CD4-positive, alpha-beta T cell treated with Interleukin-1 beta for 1 hour (primary cell): Measurements from ENCODE around the gene RSU1.
A peak's percentile ranks its signal among the peaks of the same experiment; 100 is the strongest.
"Not testable (repeated sequence)": the region's sequence is repeated elsewhere in the genome, so short reads cannot be mapped to it uniquely, and the experiment has no call there.

Experiments used
- DNase-seq, 2 donors: peaks; one replicate each; pipeline ENCODE4 v3.0.0-alpha.2; 2020 to 2022

Gene RSU1

DNA sequence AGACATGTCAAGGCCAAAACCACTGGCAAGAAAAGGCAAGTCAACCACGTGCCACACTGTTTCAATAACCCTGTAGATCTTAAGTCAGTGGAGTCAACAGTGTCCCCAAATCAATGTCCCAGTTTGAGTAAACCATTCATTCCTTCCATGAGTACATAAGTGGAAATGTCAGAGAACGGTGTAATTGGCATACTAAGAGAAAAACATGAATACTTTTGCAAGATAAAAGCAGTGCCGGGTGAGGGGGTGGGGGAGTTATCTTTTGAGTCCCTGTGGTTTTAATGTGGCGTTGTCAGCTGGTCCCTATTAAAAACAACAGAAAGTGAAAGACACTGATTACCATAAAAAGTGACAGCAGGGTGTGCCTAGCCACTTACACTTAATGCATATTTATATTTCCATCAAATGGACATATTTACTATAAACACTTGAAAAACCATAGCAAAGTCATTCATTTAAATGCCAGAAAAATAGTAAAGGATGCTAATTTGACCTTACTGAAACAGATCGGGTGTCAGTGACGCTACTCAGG lies 37.8 kb downstream of the RSU1 start:
- DNase-seq: peak in 1 of 2 donors; percentile 52

DNA sequence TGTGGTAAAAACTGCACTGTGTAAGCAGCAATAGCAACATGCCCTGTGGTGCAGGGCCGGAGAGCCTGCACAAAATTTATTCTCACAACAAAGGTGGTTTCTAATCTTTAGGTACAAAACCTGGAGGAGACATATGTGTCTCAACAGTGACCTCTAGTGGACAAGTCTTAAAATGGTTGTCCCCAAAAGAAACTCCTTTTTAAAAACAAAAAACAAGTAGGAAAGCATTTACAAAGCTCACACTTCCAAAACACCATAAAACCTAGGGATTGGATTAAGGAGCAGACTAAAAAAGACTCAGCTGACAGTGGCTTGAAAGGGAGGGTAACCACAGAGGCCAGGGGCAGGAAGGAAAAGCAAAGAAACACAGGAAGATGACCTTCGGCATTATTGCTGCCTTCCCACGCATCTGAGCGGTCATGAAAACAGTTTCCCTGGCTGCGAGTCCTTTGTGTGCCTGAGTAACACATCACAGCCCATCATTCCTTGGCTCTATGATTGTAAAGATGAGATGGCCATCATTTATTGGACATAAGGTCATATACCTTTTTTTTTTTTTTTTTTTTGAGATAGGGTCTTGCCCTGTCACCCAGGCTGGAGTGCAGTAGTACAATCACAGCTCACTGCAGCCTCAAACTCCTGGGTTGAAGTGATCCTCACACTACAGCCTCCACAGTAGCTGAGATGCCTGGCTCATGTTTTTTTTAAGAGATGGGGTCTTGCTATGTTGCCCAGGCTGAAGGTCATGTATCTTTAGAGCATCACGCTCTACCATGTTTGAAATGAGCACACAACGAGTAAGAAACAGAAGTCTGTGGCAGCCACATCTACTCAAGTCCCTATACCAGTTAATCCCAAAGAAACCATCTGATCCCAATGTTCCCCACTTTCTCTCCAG lies 39.5 kb downstream of the RSU1 start:
- DNase-seq: peak in 1 of 2 donors; percentile 63

GRCh38 chr10:16776896-16777295 lies 40.3 kb downstream of the RSU1 start:
- no peak for DNase-seq

- DNase-seq: no peak
These were observed 43.9 kb downstream of the RSU1 start for GRCh38 chr10:16773334-16773733.

- no peak for DNase-seq
These were observed 46.6 kb downstream of the RSU1 start for GRCh38 chr10:16770670-16771069.

- DNase-seq: no peak
These were observed 47.1 kb downstream of the RSU1 start for GRCh38 chr10:16770141-16770540.

- no peak for DNase-seq
These were observed 47.9 kb downstream of the RSU1 start for GRCh38 chr10:16769331-16769730.

DNA sequence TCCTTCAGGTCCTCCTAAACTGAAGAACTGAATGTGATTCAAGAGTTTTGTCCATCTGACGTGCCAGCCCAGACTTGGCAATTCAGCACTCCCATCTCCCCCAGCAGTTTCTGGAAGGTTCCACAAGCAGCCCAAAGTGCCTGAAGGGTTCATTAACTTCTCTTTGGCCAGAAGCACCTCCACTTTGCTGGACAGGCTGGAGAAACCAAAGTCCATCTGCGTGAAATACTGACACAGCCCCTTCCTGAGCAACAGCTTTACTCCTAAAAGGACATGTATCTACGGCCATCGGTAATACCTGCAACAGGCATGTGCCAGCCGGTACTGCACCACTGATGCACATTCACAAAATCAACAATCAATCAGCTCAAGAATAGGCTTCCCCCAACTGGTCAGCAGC lies 48.5 kb downstream of the RSU1 start:
- DNase-seq: no peak

GRCh38 chr10:16765509-16766375 lies 51.5 kb downstream of the RSU1 start:
- no peak for DNase-seq

DNA sequence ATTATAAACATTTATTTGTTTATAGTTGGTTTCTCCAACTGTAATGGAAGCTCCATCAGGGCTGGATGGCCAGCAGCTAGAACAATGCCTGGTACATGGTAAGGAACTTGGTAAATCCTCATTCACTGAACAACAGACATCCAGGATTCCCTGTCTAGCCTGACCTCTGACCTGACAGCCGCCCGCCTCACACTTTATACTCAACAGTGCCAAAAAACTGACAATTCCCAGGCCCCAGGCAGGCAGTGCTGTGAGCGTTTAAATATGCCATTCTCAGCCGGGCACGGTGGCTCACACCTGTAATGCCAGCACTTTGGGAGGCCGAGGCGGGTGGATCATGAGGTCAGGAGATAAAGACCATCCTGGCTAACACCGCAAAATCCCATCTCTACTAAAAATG lies 55.9 kb downstream of the RSU1 start:
- no peak for DNase-seq

GRCh38 chr10:16756561-16757221 lies 60.5 kb downstream of the RSU1 start:
- DNase-seq: no peak

- no peak for DNase-seq
These were observed 62.5 kb downstream of the RSU1 start for GRCh38 chr10:16754765-16755164.

DNA sequence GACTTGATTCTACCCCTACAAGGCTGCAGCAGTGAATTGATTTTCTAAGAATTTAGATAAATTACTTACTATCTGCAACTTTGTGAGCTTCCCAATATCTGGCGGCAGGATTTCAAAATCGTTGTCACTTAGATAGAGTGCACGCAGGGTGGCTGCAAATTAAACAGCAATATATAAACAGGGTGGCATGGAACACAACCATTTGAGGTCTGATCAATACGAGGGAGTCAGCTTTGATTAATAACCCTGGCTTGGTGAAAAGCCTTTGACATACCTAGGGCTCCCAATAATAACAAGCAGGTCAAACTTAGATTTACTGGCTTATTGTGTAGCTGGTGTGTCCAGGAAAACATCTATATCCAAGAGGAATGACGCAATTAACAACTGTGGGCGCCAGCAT lies 64.4 kb downstream of the RSU1 start:
- DNase-seq: not testable (repeated sequence)

DNA sequence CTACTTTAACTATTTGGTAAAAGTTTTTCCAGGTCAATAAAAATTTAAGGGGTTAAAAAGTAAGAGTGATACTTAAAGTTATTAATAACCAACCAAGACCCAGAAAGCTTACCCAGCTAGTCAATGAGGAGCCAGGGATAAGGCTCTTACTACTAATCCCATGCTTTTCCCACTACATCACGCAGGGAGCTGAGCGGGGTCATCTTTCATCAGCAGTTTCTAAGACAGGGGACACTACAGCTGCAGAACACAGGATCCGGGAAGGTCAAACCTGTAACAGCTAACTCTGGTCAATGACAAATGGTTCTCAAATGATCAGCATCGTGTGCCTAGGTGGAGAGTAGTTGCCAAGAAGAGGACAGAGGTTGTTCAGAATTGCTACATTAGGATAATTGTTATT lies 65.1 kb downstream of the RSU1 start:
- DNase-seq: no peak

DNA sequence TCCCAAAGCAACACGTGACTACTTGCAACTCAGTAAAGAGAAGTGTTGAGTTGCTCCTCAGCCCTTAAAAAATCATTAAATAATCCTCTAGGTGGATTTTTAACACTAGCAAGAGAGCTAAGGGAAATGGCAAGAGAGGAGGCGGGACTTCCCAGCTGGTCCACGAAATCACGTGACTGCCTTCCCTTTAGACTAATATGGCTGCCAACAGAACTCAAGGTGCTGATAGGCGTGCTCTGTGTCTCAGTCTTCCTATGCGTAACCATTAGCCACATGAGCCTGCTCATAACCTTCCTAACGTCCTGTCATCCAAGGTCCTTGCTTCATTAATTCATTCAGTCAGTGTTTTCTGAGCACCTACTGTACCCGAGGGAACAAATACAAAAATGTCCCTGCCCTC lies 66.0 kb downstream of the RSU1 start:
- no peak for DNase-seq

GRCh38 chr10:16750461-16750860 lies 66.8 kb downstream of the RSU1 start:
- no peak for DNase-seq

GRCh38 chr10:16748749-16749148 lies 68.5 kb downstream of the RSU1 start:
- no peak for DNase-seq

GRCh38 chr10:16746856-16747255 lies 70.4 kb downstream of the RSU1 start:
- no peak for DNase-seq

DNA sequence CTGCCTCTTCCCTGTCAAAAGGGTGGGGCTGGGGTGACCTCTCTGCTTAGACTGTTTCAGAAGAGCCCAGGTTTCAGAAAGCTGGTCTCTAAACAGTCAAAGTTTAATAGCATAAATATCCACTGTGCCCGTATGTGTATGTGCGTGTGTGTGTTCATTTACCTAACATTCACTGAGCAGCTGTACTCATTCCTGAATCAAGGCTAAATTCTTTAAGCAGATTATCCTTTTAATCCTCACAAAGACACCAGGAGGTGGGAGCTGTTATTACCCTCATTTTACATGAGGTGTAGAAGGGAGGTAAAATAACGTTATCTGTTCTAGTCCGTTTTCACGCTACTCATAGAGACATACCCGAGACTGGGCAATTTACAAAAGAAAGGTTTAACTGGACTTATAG lies 72.2 kb downstream of the RSU1 start:
- no peak for DNase-seq

GRCh38 chr10:16742165-16742960 lies 74.9 kb downstream of the RSU1 start:
- DNase-seq: no peak

- DNase-seq: no peak
These were observed 75.7 kb downstream of the RSU1 start for GRCh38 chr10:16741540-16741939.

- DNase-seq: no peak
These were observed 79.8 kb downstream of the RSU1 start for GRCh38 chr10:16737420-16737819.
